K562 (cell line): ENCODE data around the gene ACHE.

Experiments
- CBX2 ChIP-seq: fragments of 200-600 bp; sonication (generic); IDR thresholded peaks from one replicate; pipeline ENCODE4 v1.6.1; 2012; ENCODE audit warnings: mild to moderate bottlenecking, low read length, inconsistent platforms; ENCODE audit not compliant: insufficient read depth, poor library complexity, severe bottlenecking
- CTCF ChIP-seq, 3 experiments: IDR thresholded peaks in 2 of 3; conservative IDR thresholded peaks in 1 of 3; 2 replicates each; pipeline ENCODE4 v1.5.1; 2011 to 2012; ENCODE audit warnings: low read length in 3 of 3, mild to moderate bottlenecking in 3 of 3, control low read depth in 2 of 3, improper control_type of control experiment in 1 of 3, inconsistent platforms in 1 of 3, low read depth in 1 of 3, mixed read lengths in 1 of 3, moderate library complexity in 1 of 3; ENCODE audit not compliant: insufficient read depth in 2 of 3
- GABPA ChIP-seq: fragments of 200-800 bp; sonication (Bioruptor generic); conservative IDR thresholded peaks from 2 replicates; pipeline ENCODE4 v1.6.1; 2016; ENCODE audit warnings: low read depth, missing genetic modification characterization, missing compliant biosample characterization
- HNRNPLL ChIP-seq: fragments of 200-400 bp; formaldehyde crosslinking; IDR thresholded peaks from 2 replicates; pipeline ENCODE4 v1.6.1; 2017; ENCODE audit warnings: low read length, low read depth, mild to moderate bottlenecking; ENCODE audit not compliant: poor library complexity, severe bottlenecking
- MTA3 ChIP-seq: fragments of 450-650 bp; formaldehyde crosslinking; IDR thresholded peaks from 2 replicates; pipeline ENCODE4 v1.6.1; 2017; ENCODE audit warnings: mild to moderate bottlenecking, borderline replicate concordance
- MXD1 ChIP-seq: fragments of 250-450 bp; sonication (Bioruptor Pico); IDR thresholded peaks from 2 replicates; pipeline ENCODE4 v1.8.0; 2021; ENCODE audit warnings: borderline replicate concordance, mild to moderate bottlenecking, moderate library complexity; ENCODE audit not compliant: poor library complexity, severe bottlenecking
- NUFIP1 ChIP-seq: fragments of 450-650 bp; IDR thresholded peaks from 2 replicates; pipeline ENCODE4 v1.6.1; 2018; ENCODE audit not compliant: partially characterized antibody
- PML ChIP-seq: IDR thresholded peaks from 2 replicates; pipeline ENCODE4 v1.6.1; 2012; ENCODE audit warnings: low read length, inconsistent platforms
- POLR2A ChIP-seq: fragments of 450-650 bp; conservative IDR thresholded peaks from 2 replicates; pipeline ENCODE4 v1.6.1; 2016
- RERE ChIP-seq: sonication (generic); formaldehyde crosslinking; IDR thresholded peaks from 2 replicates; pipeline ENCODE4 v1.8.0; 2023; ENCODE audit warnings: missing genetic modification reagents, mild to moderate bottlenecking, borderline replicate concordance
- SIN3A ChIP-seq, 2 experiments: fragments of 150-350 bp in 1 of 2; IDR thresholded peaks; 2 replicates each; pipeline ENCODE4 v1.6.1; 2011 to 2016; ENCODE audit warnings: borderline replicate concordance in 2 of 2, low read depth in 2 of 2, low read length in 2 of 2, mild to moderate bottlenecking in 2 of 2, moderate library complexity in 2 of 2; ENCODE audit not compliant: control insufficient read depth in 1 of 2
- SNIP1 ChIP-seq: fragments of 450-650 bp; IDR thresholded peaks from 2 replicates; pipeline ENCODE4 v1.7.1; 2017; ENCODE audit warnings: low read depth, mild to moderate bottlenecking
- TAF7 ChIP-seq: fragments of 450-650 bp; IDR thresholded peaks from 2 replicates; pipeline ENCODE4 v1.6.1; 2016; ENCODE audit warnings: missing genetic modification characterization, missing compliant biosample characterization
- TCF7L2 ChIP-seq: fragments of 150-350 bp; IDR thresholded peaks from 2 replicates; pipeline ENCODE4 v1.6.1; 2016; ENCODE audit warnings: low read depth, mild to moderate bottlenecking, low read length, moderate library complexity

- no peak for TF ChIP-seq MTA3
- TF ChIP-seq CTCF (IDR thresholded peaks at IDR 0.05 in 2 of 3, conservative IDR thresholded peaks at IDR 0.05 in 1 of 3; ENCODE audit: insufficient read depth in 2 of 3, low read depth in 1 of 3, low read length in 3 of 3): no peak
- TF ChIP-seq GABPA (tag): no peak
- TF ChIP-seq CBX2: no peak
- TF ChIP-seq TCF7L2: no peak
- no peak for TF ChIP-seq RERE (CRISPR knock-in tag)
- TF ChIP-seq MXD1 (CRISPR knock-in tag): no peak
- TF ChIP-seq SIN3A (IDR thresholded peaks at IDR 0.05; ENCODE audit: borderline replicate concordance in 2 of 2, control insufficient read depth in 1 of 2, low read depth in 2 of 2, low read length in 2 of 2): no peak
- TF ChIP-seq NUFIP1: no peak
- TF ChIP-seq SNIP1: no peak
- TF ChIP-seq POLR2A: no peak
- TF ChIP-seq HNRNPLL: no peak
- TF ChIP-seq TAF7 (tag): no peak
- TF ChIP-seq PML: no peak
Measured at GRCh38 chr7:100861616-100861985, 34.1 kb downstream of the ACHE start.
